H1 (cell line): ENCODE results near the gene OR2H2. TPM values are rescaled to one million over a fixed set of nuclear protein-coding genes. Genes with fewer than 3 reads are reported as not detected.
A peak's percentile ranks its signal among the peaks of the same experiment; 100 is the strongest.

Experiments used
- CTCF ChIA-PET: fragments of 300-600 bp; sonication (Branson Sonifier 250); formaldehyde crosslinking; loops from one replicate; lab custom pipeline; 2021; ENCODE audit not compliant: partially characterized antibody; lab: Charles Lee
- POLR2A ChIA-PET: fragments of 300-600 bp; sonication (Branson Sonifier 250); formaldehyde crosslinking; loops from one replicate; lab custom pipeline; 2021; ENCODE audit warnings: inconsistent platforms; ENCODE audit not compliant: partially characterized antibody; lab: Charles Lee
- DNase-seq, 2 experiments: peaks; one replicate each; pipeline versions ENCODE4 v3.0.0 to v3.0.0-alpha.2; 2010 to 2022; ENCODE audit warnings: low spot score in 2 of 2, low read depth in 1 of 2, mixed read lengths in 1 of 2
- FAIRE-seq: peaks from 2 replicates; lab custom pipeline; 2011; peaks lifted over from hg19 to GRCh38; lab: Jason Lieb, UNC
- H2AFZ ChIP-seq: 2 replicates; pipeline ENCODE4 v1.8.1; 2012; ENCODE audit warnings: low read length, inconsistent platforms
- H2AK5ac ChIP-seq: 2 replicates; pipeline ENCODE4 v1.6.1; 2013; ENCODE audit warnings: low read depth, low read length
- H2BK120ac ChIP-seq: replicated peaks from 2 replicates; pipeline ENCODE3; 2013; ENCODE audit warnings: low read depth, low read length, inconsistent platforms
- H2BK12ac ChIP-seq: 2 replicates; pipeline ENCODE4 v1.6.1; 2013; ENCODE audit warnings: low read depth, low read length
- H2BK15ac ChIP-seq: 2 replicates; pipeline ENCODE4 v1.6.1; 2013; ENCODE audit warnings: low read length
- H2BK20ac ChIP-seq: 2 replicates; pipeline ENCODE4 v1.6.1; 2013; ENCODE audit warnings: low read length
- H2BK5ac ChIP-seq: 2 replicates; pipeline ENCODE4 v1.6.1; 2013; ENCODE audit warnings: low read depth, low read length
- H3K14ac ChIP-seq: 2 replicates; pipeline ENCODE4 v1.6.1; 2013; ENCODE audit warnings: inconsistent platforms; ENCODE audit not compliant: insufficient read length
- H3K18ac ChIP-seq: 2 replicates; pipeline ENCODE4 v1.6.1; 2013; ENCODE audit warnings: low read length; ENCODE audit errors: extremely low read depth
- H3K23ac ChIP-seq: 2 replicates; pipeline ENCODE4 v1.6.1; 2013; ENCODE audit warnings: inconsistent platforms; ENCODE audit not compliant: insufficient read length
- H3K23me2 ChIP-seq: 2 replicates; pipeline ENCODE4 v1.6.1; 2013; ENCODE audit warnings: low read depth, low read length
- H3K27ac ChIP-seq: 2 replicates; pipeline ENCODE4 v1.6.1; 2011; ENCODE audit warnings: low read depth, low read length, inconsistent platforms
- H3K27me3 ChIP-seq, 4 experiments: replicated peaks in 1 of 4; 1 replicate in 1 of 4; 2 replicates in 3 of 4; pipeline versions ENCODE4 v1.6.1 to v1.8.1; 2011 to 2013; ENCODE audit warnings: low read length in 3 of 4, mild to moderate bottlenecking in 3 of 4, inconsistent platforms in 2 of 4, mixed read lengths in 2 of 4, moderate library complexity in 1 of 4; ENCODE audit not compliant: control insufficient read depth in 3 of 4, insufficient read depth in 3 of 4; ENCODE audit errors: extremely low read depth in 1 of 4
- H3K36me3 ChIP-seq, 4 experiments: 2 replicates each; pipeline versions ENCODE4 v1.6.1 to v1.8.1; 2011 to 2013; ENCODE audit warnings: mild to moderate bottlenecking in 4 of 4, low read length in 3 of 4, moderate library complexity in 2 of 4, control low read depth in 1 of 4, inconsistent platforms in 1 of 4; ENCODE audit not compliant: insufficient read depth in 4 of 4, control insufficient read depth in 2 of 4
- H3K4ac ChIP-seq: replicated peaks from 2 replicates; pipeline ENCODE3; 2013; ENCODE audit warnings: low read length, low read depth, mixed read lengths, inconsistent platforms; ENCODE audit not compliant: insufficient read length
- H3K4me1 ChIP-seq, 4 experiments: replicated peaks in 1 of 4; 1 replicate in 1 of 4; 2 replicates in 3 of 4; pipeline versions ENCODE4 v1.6.1 to v1.8.1; 2011 to 2013; ENCODE audit warnings: low read length in 3 of 4, inconsistent platforms in 2 of 4, mixed read lengths in 1 of 4; ENCODE audit not compliant: insufficient read depth in 4 of 4, control insufficient read depth in 3 of 4
- H3K4me2 ChIP-seq, 2 experiments: 2 replicates each; pipeline versions ENCODE4 v1.6.1 to v1.8.1; 2011 to 2013; ENCODE audit warnings: low read depth in 2 of 2, low read length in 2 of 2, control low read depth in 1 of 2, inconsistent platforms in 1 of 2, mild to moderate bottlenecking in 1 of 2; ENCODE audit not compliant: insufficient read depth in 1 of 2
- H3K4me3 ChIP-seq, 4 experiments: fragments of 200-600, 300-600 bp in 1 of 4; sonication (generic), shearing (Covaris generic), sonication (Bioruptor Twin) in 1 of 4; 2 replicates each; pipeline versions ENCODE4 v1.5.1 to v1.8.1; 2011 to 2016; ENCODE audit warnings: low read length in 4 of 4, low read depth in 3 of 4, control low read depth in 2 of 4, inconsistent platforms in 2 of 4, mild to moderate bottlenecking in 2 of 4, mixed read lengths in 1 of 4, moderate library complexity in 1 of 4; ENCODE audit not compliant: insufficient read depth in 2 of 4; ENCODE audit errors: extremely low read depth in 1 of 4
- H3K56ac ChIP-seq: replicated peaks from 2 replicates; pipeline ENCODE3; 2013; ENCODE audit warnings: low read depth, mild to moderate bottlenecking, mixed read lengths, low read length, inconsistent platforms; ENCODE audit not compliant: insufficient read length
- H3K79me1 ChIP-seq: 2 replicates; pipeline ENCODE4 v1.6.1; 2013; ENCODE audit warnings: low read depth, low read length, control low read depth
- H3K79me2 ChIP-seq, 2 experiments: 2 replicates each; pipeline versions ENCODE4 v1.6.1 to v1.8.1; 2012 to 2013; ENCODE audit warnings: low read length in 2 of 2, mild to moderate bottlenecking in 2 of 2, inconsistent platforms in 1 of 2; ENCODE audit not compliant: insufficient read depth in 2 of 2, control insufficient read depth in 1 of 2
- H3K9ac ChIP-seq, 4 experiments: replicated peaks in 1 of 4; 1 replicate in 1 of 4; 2 replicates in 3 of 4; pipeline versions ENCODE4 v1.6.1 to v1.8.1; 2011 to 2013; ENCODE audit warnings: low read depth in 3 of 4, low read length in 3 of 4, control low read depth in 2 of 4, mild to moderate bottlenecking in 2 of 4, moderate library complexity in 2 of 4, inconsistent platforms in 1 of 4; ENCODE audit errors: extremely low read depth in 1 of 4
- H3K9me3 ChIP-seq, 2 experiments: 2 replicates each; pipeline versions ENCODE4 v1.6.1 to v1.8.1; 2012 to 2013; ENCODE audit warnings: mild to moderate bottlenecking in 2 of 2, moderate library complexity in 2 of 2, control low read depth in 1 of 2, inconsistent platforms in 1 of 2, low read depth in 1 of 2, low read length in 1 of 2, mixed read lengths in 1 of 2; ENCODE audit not compliant: insufficient read depth in 2 of 2
- H4K20me1 ChIP-seq, 2 experiments: replicated peaks in 1 of 2; 2 replicates each; pipeline versions ENCODE3 to v1.8.1; 2011 to 2013; ENCODE audit warnings: inconsistent platforms in 2 of 2, low read length in 2 of 2, mild to moderate bottlenecking in 1 of 2; ENCODE audit not compliant: insufficient read depth in 2 of 2, control insufficient read depth in 1 of 2
- H4K5ac ChIP-seq: 2 replicates; pipeline ENCODE4 v1.6.1; 2013; ENCODE audit warnings: low read length, low read depth, mixed read lengths, inconsistent platforms; ENCODE audit not compliant: insufficient read length
- H4K8ac ChIP-seq: 2 replicates; pipeline ENCODE4 v1.8.0; 2013; ENCODE audit warnings: mild to moderate bottlenecking, moderate library complexity, low read length, inconsistent platforms; ENCODE audit not compliant: insufficient read depth; ENCODE audit errors: extremely low read depth
- H4K91ac ChIP-seq: replicated peaks from 2 replicates; pipeline ENCODE3; 2013; ENCODE audit warnings: low read length, mixed read lengths, inconsistent platforms; ENCODE audit not compliant: insufficient read length
- CHD1 ChIP-seq: IDR thresholded peaks from 2 replicates; pipeline ENCODE4 v1.6.1; 2012; ENCODE audit warnings: low read depth, low read length, improper control_type of control experiment
- CTBP2 ChIP-seq: IDR thresholded peaks from 2 replicates; pipeline ENCODE4 v1.7.0; 2011; ENCODE audit warnings: borderline replicate concordance, mild to moderate bottlenecking, moderate library complexity, mixed read lengths, low read length; ENCODE audit not compliant: insufficient read depth, insufficient read length
- EGR1 ChIP-seq: IDR thresholded peaks from 2 replicates; pipeline ENCODE4 v1.6.1; 2011; ENCODE audit warnings: low read depth, low read length, borderline replicate concordance
- KDM4A ChIP-seq: IDR thresholded peaks from one replicate; pipeline ENCODE4 v1.7.1; 2012; ENCODE audit warnings: low read depth, mild to moderate bottlenecking, moderate library complexity, low read length, inconsistent platforms; ENCODE audit not compliant: severe bottlenecking
- PHF8 ChIP-seq: fragments of 200-600 bp; sonication (generic); conservative IDR thresholded peaks from 2 replicates; pipeline ENCODE4 v1.7.1; 2012; ENCODE audit warnings: low read depth, mild to moderate bottlenecking, inconsistent platforms, low read length, moderate library complexity
- POLR2A ChIP-seq, 2 experiments: IDR thresholded peaks; 1 replicate in 1 of 2; 2 replicates in 1 of 2; pipeline ENCODE4 v1.6.1; 2011; ENCODE audit warnings: low read depth in 2 of 2, low read length in 2 of 2, mild to moderate bottlenecking in 2 of 2; ENCODE audit errors: control extremely low read depth in 1 of 2
- POLR2AphosphoS5 ChIP-seq: IDR thresholded peaks from 2 replicates; pipeline ENCODE4 v1.6.1; 2011; ENCODE audit warnings: low read depth, low read length
- SIN3A ChIP-seq, 2 experiments: IDR thresholded peaks in 1 of 2; conservative IDR thresholded peaks in 1 of 2; 2 replicates each; pipeline ENCODE4 v1.6.1; 2011 to 2012; ENCODE audit warnings: low read length in 2 of 2, improper control_type of control experiment in 1 of 2, low read depth in 1 of 2, mild to moderate bottlenecking in 1 of 2
- YY1 ChIP-seq: IDR thresholded peaks from 2 replicates; pipeline ENCODE4 v1.6.1; 2011; ENCODE audit warnings: low read depth, mild to moderate bottlenecking, low read length
- WGBS, 2 experiments: shearing (Covaris generic) in 1 of 2; methylation state at CpG; one replicate each; pipeline versions ENCODE4 v1.1.6 to v1.1.7; 2013 to 2015; ENCODE audit warnings: low lambda C conversion rate in 2 of 2, mixed read lengths in 2 of 2, inconsistent platforms in 1 of 2, low coverage in 1 of 2, missing lambda C conversion rate in 1 of 2; ENCODE audit not compliant: insufficient replicate concordance in 2 of 2, insufficient coverage in 1 of 2, insufficient read length in 1 of 2; ENCODE audit errors: extremely low coverage in 1 of 2, missing lambda C conversion rate in 1 of 2; 5-methylcytosine and 5-hydroxymethylcytosine counted together
- polyA plus RNA-seq, 7 experiments: library from polyadenylated mRNA; depleted of rRNA in 3 of 7; stranded (reverse) in 5 of 7; unstranded in 2 of 7; fragments of >200 nt in 5 of 7; fragments of 200-250 nt in 2 of 7; gene quantifications; 1 replicate in 5 of 7; 2 replicates in 1 of 7; 4 replicates in 1 of 7; pipeline versions ENCODE4 v1.2.1 to v1.2.3, GENCODE V29; 2011 to 2013; ENCODE audit warnings: missing spikeins in 2 of 7, mixed read lengths in 2 of 7
- total RNA-seq: library from RNA; stranded (reverse); fragmentation: NEBNext Ultra II Directional; extraction: Animal tissue kit (Norgen Biotek cat#: 25700); gene quantifications from 2 replicates; pipeline ENCODE4 v1.2.1, GENCODE V29; 2021
- TF ChIP-seq, protein P1 (sequence below): IDR thresholded peaks from 2 replicates; pipeline ENCODE4 v1.6.1; 2012; ENCODE audit warnings: inconsistent platforms

Gene OR2H2
- total and polyA plus RNA-seq, 2 of the 8 experiments (the other 6 are each of a cell fraction or from before 2014, with no cell fraction given) = not detected

DNA sequence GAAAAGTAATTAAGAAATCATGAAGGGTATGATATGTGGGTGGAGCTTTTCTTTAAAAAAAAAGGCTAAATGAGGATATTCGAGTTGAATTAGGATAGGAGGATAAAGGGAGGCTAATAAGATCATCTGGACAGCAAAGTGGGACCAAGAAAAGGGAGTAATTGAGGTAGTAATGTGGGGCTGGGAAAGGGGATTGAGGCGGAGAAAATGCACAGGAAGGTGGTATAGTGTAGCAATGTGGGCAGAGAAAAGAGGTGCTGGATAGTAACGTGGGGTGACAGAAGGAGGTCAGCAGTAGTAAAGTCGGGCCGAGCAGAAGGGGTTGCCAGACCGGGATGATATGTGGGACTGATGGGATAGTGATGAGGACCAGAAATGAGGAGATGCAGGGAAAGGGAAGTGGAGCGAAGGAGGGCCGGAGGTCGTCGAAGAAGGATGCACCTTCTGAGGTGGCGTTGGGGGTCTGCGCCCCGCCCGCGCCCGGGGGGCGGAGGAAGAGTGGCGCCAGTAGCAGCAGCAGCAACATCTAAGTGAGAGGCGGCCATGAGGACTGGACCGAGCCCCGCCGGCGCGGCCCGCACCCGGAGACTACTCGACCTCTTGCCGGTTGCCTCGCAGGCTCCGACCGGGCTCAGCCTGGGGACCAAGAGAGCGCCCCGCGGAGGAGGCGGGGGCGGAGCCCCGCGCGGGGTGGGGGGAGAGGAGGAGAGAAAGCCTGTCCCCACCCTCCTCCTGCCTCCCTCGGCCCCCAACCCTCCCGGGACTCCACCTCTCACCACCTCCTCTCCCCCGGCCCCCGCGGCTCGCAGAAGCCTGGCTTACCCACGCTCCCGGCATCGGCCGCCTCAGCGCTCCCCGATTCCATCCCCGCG is 47.2 kb downstream of the OR2H2 start:
- H3K79me1 ChIP-seq = 0 out of 2 replicates have a peak, but pooled peaks cover 2% of the 10 kb centered on the region
- no peak overlapping the region for H3K27ac ChIP-seq
- FAIRE-seq = no peak
- no peaks in the 10 kb centered on the region for H3K27me3 ChIP-seq
- H3K4ac ChIP-seq = peak overlapping the region; percentile 55
- peak overlapping the region; percentile 93 for H3K4me2 ChIP-seq
- peak overlapping the region; percentile 83 for H3K18ac ChIP-seq
- peak overlapping the region; percentile 53; the same call in 1 of the 2 replicates for H2AK5ac ChIP-seq
- H4K91ac ChIP-seq = peak overlapping the region; percentile 49
- CTCF ChIA-PET = interaction anchor here (2.1 to 33.1 kb wide), 3 partner anchors 24 to 65 kb away, joined by 8 to 658 read pairs (median 8); partner anchors contain the start of gene MOG
- peaks cover 3 to 44% of the 10 kb centered on the region in 2 experiments; a peak in 3 of 4 replicates for H3K79me2 ChIP-seq
- H2BK5ac ChIP-seq = peak overlapping the region; percentile 81; the same call in 1 of the 2 replicates
- H3K9ac ChIP-seq = peak overlapping the region in 3 of 4 experiments; percentile 14 to 62 (median 26); a peak in 2 of 7 replicates
- WGBS, 2 experiments = 0% methylated on average over 18 of the region's 53 CpGs; no CpG with 5 or more reads in 1 of the 2 experiments
- H3K36me3 ChIP-seq = no peaks in the 10 kb centered on the region; a peak in 1 of 8 replicates
- no peak overlapping the region for H4K5ac ChIP-seq
- H3K56ac ChIP-seq = no peak overlapping the region
- H3K23me2 ChIP-seq = peaks cover 32% of the 10 kb centered on the region
- peaks cover 4 to 23% (median 14%) of the 10 kb centered on the region in 4 experiments for H3K4me1 ChIP-seq
- peaks cover 0 to 8% of the 10 kb centered on the region in 2 experiments for H4K20me1 ChIP-seq
- peak overlapping the region; percentile 67 to 84 (median 70) for H3K4me3 ChIP-seq
- H3K14ac ChIP-seq = no peak overlapping the region
- H3K9me3 ChIP-seq = no peaks in the 10 kb centered on the region
- H4K8ac ChIP-seq = no peak overlapping the region
- H2BK15ac ChIP-seq = peak overlapping the region; percentile 81; the same call in 1 of the 2 replicates
- POLR2A ChIA-PET = interaction anchor here (0.6 to 2.0 kb wide), 12 partner anchors 8 to 333 kb away, joined by 3 to 19 read pairs (median 6); no protein-coding TSS in a partner anchor
- no peak overlapping the region for H2AFZ ChIP-seq
- peak in 1 of 2 experiments; percentile 81 for DNase-seq
- no peak overlapping the region for H2BK20ac ChIP-seq
- no peak overlapping the region for H2BK120ac ChIP-seq
- H3K23ac ChIP-seq = no peak overlapping the region
- no peak overlapping the region; the same call in 1 of the 2 replicates for H2BK12ac ChIP-seq
- TF ChIP-seq SIN3A (conservative IDR thresholded peaks at IDR 0.05 in 1 of 2, IDR thresholded peaks at IDR 0.05 in 1 of 2; ENCODE audit: low read depth in 1 of 2, low read length in 2 of 2) (0 out of 4 replicates have a peak, but pooled peaks have one; percentile 43 to 53), CHD1 (no peak), POLR2AphosphoS5 (peak; percentile 35; the same call in 1 of the 2 replicates), EGR1 (peak; percentile 73; the same call in 1 of the 2 replicates), POLR2A (IDR thresholded peaks at IDR 0.05; ENCODE audit: control extremely low read depth in 1 of 2, low read depth in 2 of 2, low read length in 2 of 2) (peak in 1 of 2 experiments; percentile 41; a peak in 1 of 3 replicates), PHF8 (no peak), YY1 (peak; percentile 58; the same call in 1 of the 2 replicates), KDM4A (peak; percentile 82), CTBP2 (no peak)
- TF ChIP-seq, protein P1, sequence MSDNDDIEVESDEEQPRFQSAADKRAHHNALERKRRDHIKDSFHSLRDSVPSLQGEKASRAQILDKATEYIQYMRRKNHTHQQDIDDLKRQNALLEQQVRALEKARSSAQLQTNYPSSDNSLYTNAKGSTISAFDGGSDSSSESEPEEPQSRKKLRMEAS = no peak
